H54 (cell line): Measurements from ENCODE around the gene UBE2D2.

Experiments
- DNase-seq: peaks from one replicate; pipeline ENCODE4 v3.0.0; 2011; ENCODE audit warnings: low spot score, mixed read lengths; ENCODE audit not compliant: insufficient read length
- FAIRE-seq: peaks from 3 replicates; lab custom pipeline; 2011; peaks lifted over from hg19 to GRCh38; lab: Jason Lieb, UNC
- POLR2A ChIP-seq: IDR thresholded peaks from 2 replicates; pipeline ENCODE4 v1.6.1; 2011; ENCODE audit warnings: low read depth, mild to moderate bottlenecking, low read length

Gene UBE2D2

DNA sequence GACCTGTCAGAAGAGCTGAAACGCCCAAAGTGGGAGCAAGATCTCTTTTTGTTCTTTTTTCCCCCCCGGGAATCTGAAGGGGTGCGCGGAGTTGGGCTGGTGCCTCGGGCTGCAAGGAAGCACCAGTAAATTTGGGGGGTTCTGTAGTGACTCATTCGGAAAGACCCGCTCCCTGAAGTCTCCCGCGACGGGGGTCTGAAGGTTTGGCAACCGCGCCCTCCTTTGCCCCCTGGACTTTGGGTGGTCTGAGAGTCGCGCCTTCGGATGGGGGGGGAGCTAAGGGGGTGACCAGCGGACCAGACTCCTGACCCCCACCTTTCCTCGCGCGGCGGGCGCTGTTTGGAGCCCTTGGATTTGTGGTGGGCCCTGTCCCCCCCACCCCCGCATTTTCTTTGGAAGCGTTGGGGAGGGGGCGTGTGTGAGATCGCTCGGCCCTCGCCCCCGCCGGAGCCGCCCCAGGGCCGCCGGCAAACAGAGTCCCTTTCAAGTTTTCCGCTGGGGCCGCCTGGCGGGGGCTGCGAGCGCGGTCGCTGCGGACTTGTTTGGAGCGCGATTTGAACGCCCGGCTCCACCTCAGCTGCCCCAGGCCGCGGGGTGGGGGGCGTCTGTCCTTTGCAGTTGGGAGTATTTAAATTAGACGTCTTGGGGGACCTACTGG is 89.0 kb downstream of the UBE2D2 start:
- DNase-seq (no peak), FAIRE-seq (no peak)
- no peak for TF ChIP-seq POLR2A

DNA sequence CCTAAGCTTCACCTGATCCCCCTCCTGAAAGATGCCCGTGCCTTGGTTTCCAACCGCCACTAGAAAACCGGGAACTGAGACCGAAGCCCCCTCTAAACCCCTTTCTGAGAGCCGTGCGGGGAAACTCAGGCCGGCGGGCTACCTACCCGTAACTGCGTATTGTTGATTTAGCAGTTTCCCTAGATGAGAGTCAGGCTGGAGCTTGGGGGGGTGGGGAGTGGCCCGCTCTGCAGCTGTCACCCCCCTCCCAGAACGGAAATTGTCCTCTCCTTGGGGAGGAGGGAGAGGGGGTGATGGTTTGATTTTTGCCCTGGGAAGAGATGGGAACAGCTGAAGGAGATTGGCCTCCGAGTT is 89.5 kb downstream of the UBE2D2 start:
- DNase-seq (no peak), FAIRE-seq (no peak)
- no peak for TF ChIP-seq POLR2A

DNA sequence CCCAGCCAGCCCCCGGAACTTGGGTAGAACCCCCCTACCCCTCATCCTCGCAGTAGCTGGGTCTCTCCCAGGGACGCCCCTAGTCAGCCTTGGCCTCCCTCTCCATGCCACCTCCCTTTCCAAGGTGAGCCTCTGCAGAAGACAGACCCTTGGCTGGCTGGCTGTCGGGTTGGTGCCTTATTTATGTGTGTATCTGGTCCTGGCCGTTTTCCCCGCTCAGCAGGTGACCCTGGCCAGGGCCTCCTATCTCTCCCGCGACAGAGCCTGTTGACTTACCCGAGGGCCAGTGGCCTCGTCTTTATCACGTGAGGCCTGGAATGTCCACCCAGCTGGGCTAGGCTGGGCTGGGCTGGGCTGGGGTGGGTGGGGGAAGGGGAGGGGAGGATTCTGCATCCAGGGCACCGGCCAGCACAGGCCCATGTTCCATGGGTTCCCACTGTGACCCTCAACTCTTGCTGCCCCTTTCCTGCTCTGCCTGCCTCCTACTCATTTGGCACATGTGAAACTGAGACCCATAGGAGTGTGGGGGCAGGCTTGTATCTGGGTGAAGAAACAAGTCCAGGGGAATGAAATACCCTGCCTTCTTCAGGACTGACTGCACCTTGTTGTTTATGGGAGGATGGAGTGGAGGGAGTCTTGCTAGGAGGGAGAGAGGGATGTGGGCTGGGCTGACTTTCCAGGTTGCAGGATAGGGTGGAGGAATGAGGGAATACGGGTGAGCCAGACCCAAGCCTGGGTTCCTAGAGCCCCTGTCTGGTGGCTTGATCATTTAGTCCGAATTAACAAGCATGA is 90.1 kb downstream of the UBE2D2 start:
- DNase-seq, result no peak
- no peak for FAIRE-seq
- no peak for TF ChIP-seq POLR2A

DNA sequence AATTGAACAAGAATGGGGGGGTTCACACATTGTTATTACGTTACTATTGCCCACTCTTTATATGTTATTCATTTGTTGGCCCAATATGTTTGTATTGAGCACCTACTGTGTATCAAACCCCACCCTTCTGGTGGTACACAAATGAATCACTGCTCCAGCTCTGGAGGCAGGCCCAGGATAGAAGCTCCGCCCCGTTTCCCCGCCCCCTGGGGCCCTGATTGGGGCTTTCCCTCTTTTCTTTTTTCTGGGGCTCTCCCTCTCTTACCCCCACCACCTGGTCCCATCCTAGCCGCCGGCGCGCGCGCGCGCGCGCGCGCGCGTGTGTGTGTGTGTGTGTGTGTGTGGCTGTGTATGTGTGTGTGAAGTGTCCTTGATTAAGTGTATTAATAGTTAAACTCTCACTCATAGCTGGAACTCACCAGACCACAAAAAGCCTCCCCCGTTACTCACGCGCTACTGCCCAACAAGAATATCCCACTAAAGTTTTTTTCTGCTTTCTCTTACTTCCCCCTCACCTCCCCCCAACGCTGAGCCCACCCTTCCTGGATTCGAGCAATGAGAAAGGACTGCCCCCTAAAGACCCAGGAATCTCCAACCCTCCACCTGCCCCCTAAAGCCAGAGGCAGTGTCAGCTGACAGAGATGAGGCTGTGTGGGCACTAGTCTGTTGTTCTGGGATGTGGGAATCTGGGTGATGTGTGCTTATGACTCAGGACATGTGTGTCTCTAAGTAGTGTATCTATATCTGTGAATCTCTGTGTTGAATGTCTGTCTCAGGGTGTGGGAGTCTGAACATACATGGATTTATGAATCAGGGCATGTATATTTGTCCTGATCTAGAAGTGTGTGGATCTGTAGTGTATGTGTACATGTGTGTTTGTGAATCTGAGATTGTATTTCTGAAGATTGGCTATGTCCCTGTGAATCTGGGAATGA is 91.0 kb downstream of the UBE2D2 start:
- TF ChIP-seq POLR2A, result no peak
- FAIRE-seq (peak; percentile 6), DNase-seq (peak; percentile 79)

DNA sequence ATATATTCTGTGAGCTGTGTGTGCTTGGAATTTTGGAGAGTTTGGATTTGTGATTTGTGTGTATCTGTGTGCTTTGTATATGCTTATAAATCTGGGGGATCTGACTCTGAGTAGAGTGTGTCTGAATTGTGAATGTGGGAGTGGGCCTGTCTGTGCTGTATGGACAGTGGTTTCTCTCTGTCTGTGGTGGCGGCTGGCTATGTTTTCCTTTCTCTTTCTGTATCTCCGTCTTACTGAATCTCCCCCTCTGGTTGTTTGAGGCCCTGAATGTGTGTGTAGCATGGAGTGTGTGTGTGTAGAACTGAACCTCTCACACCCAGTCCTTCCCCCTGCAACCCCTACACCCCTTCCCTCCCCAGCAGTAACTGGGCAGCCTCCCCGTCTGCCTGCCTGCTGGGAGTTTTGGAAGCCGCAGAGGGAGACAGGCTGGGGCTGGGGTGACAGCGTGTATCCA is 91.7 kb downstream of the UBE2D2 start:
- TF ChIP-seq POLR2A, result no peak
- FAIRE-seq (no peak), DNase-seq (no peak)

DNA sequence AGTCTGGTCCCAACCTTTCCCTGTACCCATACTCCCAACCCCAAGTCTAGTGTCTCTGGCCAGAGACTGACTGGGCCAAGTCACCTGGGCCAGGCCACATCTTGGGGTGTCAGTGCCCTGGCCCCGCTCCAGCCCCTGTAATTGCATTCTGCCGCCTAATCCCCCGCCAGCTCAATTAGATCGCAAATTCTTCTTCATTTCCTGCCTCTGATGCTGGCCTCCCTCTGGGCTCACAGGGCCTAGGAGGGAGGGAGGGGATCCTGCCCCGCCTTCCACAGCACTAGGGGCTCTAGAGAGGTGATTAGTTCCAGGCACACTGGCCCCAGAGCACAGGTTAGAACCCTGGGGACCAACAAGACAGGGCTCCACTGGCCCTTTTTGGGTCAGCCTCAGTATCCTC is 92.5 kb downstream of the UBE2D2 start:
- no peak for DNase-seq
- TF ChIP-seq POLR2A, result no peak
- FAIRE-seq, result no peak

DNA sequence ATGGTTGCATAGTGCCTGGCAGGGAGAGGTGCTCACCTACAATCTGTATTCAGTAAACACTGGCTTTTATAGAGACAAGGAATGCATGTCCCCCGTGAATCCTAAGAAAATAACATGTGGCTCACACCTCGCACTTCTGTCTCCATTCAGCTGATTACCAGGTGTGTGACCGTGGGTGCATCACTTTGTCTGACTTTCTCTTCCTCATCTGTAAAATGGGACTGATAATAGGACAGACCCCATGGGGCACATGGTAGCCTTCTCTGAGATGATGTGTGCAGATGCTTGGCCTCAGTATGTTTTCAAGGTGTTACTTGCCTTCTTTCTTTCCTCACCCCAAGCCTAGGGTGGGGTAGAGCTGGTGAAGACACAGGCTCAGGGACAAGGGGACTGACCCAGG is 93.3 kb downstream of the UBE2D2 start:
- TF ChIP-seq POLR2A, result no peak
- FAIRE-seq, result no peak
- DNase-seq, result no peak

DNA sequence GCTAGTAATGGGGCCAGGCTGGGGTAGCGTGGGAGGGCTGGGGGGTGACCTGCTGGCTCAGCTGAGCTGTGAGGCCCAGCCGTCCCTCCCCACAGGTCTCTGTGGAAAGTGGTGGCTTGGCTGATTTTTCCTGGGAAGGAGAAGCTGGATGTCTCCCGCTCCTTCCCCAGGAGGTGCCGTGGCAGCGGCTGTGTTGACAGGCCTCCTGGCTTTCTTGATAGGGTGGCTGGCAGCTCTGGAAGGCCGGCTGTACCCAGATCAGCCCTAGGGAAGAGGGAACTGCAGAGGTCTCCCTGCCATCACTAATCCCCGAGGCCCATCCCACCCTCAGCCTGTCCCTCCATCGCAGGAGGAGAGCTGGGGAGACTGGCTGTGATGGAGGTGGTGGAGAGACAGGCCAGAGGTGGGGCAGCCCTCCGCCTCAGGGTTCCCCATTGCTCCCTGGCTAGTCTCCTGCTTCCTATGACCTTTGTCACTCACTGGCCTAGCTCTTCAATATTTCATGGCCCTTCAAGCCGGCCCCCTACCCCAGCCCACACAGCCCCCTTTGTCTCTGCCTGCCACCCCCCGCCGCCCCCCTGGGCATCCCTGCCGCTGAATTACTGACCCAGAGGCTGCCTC is 93.8 kb downstream of the UBE2D2 start:
- no peak for TF ChIP-seq POLR2A
- FAIRE-seq, result no peak
- DNase-seq, result no peak

DNA sequence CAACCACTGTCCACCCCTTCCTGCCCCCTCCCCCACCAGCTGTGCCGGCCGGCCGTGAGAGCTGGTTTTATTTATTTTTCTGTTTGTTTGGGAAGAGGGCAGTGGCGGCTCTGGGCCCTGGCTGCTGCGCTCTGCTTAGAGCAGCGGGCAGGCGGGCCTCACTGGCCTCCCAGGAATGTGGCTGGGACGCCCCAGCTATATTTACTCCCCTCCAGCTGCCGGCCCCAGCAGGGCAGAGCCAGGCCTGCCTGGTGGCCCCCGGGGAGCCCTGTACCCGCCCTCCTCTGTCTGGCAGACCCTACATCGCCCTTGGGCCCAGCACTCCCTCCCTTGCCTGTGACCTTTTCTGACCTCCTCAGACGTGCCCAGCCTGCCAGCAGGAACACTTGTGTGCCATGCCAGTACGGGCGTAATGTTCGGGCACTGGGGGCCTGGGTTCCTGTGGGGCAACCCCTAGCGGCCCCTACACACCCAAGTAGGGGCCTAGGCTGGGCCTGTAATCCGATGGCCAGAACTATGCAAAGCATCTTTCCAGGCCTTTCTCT is 94.7 kb downstream of the UBE2D2 start:
- no peak for TF ChIP-seq POLR2A
- FAIRE-seq, result no peak
- no peak for DNase-seq

DNA sequence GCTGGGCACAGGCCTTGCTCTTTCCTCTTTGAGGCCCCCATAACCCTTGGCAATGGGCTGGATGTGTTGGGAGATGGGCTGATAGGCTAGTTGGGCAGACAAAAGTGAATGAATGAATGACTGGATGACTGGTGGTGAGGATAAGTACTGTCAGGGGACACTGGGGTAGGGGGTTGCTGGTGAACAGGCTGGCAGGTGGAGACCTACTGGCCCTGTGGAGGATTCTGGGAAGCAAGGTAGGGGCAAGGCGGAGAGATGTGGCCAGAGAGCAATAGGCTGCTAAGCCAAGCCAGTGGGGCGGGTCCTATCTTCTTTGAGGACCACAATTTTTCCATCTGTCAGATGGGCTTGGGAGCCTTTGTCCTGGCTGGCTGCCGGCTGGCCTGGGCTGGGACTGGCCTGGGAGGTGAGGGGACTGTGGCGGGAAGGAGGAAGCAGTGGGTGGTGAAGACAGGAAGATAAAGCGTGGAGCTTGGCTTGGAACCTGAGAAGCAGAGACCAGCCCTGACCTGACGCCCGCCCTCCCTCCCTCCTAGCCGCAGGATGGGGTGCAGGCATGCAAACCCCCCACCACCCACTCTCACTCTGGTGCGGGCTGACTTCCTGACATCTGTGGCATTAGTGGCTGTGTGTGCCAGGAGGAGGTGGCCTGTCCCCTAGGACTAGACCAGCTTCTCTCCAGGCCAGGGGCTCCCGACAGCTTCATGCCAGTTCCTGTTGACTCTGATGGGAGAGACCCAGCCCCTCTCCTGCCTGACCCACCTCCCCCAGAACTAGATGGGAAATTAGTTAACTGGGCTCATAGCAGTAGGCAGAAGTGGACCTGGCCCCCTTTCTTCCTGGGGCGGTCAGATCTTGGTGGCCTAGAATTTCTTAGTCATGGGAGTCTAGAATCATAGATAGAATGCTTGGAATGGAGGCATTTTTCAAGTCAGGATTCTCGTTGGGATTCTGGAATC is 96.5 kb downstream of the UBE2D2 start:
- TF ChIP-seq POLR2A, result no peak
- DNase-seq (no peak), FAIRE-seq (no peak)

DNA sequence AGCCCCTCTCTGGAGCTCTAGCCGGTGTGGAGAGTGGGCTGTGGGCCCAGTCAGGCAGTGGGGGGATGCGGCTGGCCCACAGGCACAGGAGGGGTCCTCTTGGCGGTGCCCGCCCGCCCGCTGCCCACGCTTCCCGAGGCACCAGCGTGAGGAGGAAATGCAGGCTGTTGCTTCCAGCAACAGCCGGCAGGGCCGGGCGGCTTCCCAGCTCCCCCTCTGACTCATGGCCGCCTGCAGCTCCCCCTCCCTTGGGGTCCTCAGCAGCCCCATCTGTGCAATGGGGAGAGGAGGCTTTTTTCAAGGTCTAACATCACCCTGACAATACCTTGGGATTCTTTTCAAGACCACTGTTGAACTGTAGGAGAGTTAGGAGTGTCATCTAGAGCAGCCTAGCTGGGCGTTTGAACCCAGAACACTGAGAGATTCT is 97.4 kb downstream of the UBE2D2 start:
- no peak for FAIRE-seq
- no peak for TF ChIP-seq POLR2A
- no peak for DNase-seq
